GM19463 (cell line): ENCODE measurements around the gene ARAP2.

Experiments
- ATAC-seq: cut with Tn5 transposase; IDR thresholded peaks from one replicate; pipeline ENCODE4 v1.9.1; 2021; ENCODE audit warnings: mild to moderate bottlenecking, moderate library complexity; ENCODE audit not compliant: unreplicated experiment

ARAP2 gene

GRCh38 chr4:36138220-36138619, 106.1 kb downstream of the ARAP2 start:
- ATAC-seq, result no peak

GRCh38 chr4:36137336-36137735, 107.0 kb downstream of the ARAP2 start:
- ATAC-seq, result no peak

GRCh38 chr4:36133658-36134057, 110.7 kb downstream of the ARAP2 start:
- ATAC-seq, result no peak

- ATAC-seq, result no peak
Measured at GRCh38 chr4:36133086-36133485, 111.2 kb downstream of the ARAP2 start.

GRCh38 chr4:36130641-36131040, 113.7 kb downstream of the ARAP2 start:
- ATAC-seq, result no peak

GRCh38 chr4:36128689-36129088, 115.6 kb downstream of the ARAP2 start:
- no peak for ATAC-seq

GRCh38 chr4:36123906-36124305, 120.4 kb downstream of the ARAP2 start:
- no peak for ATAC-seq

GRCh38 chr4:36115312-36115711, 129.0 kb downstream of the ARAP2 start:
- no peak for ATAC-seq

GRCh38 chr4:36111172-36111571, 133.1 kb downstream of the ARAP2 start:
- ATAC-seq, result no peak

GRCh38 chr4:36099509-36099908, 144.8 kb downstream of the ARAP2 start:
- ATAC-seq, result no peak

GRCh38 chr4:36094995-36095394, 149.3 kb downstream of the ARAP2 start:
- ATAC-seq, result no peak

GRCh38 chr4:36091997-36092396, 152.3 kb downstream of the ARAP2 start:
- ATAC-seq, result no peak

- no peak for ATAC-seq
Measured at GRCh38 chr4:36088542-36088941, 155.8 kb downstream of the ARAP2 start.

GRCh38 chr4:36086261-36086786, 158.0 kb downstream of the ARAP2 start:
- no peak for ATAC-seq

- ATAC-seq, result no peak
Measured at GRCh38 chr4:36082817-36083216, 161.5 kb downstream of the ARAP2 start.

GRCh38 chr4:36081185-36081584, 163.1 kb downstream of the ARAP2 start:
- peak; percentile 98 for ATAC-seq

- ATAC-seq, result no peak
Measured at GRCh38 chr4:36079666-36080065, 164.6 kb downstream of the ARAP2 start.

GRCh38 chr4:36078319-36078718, 166.0 kb downstream of the ARAP2 start:
- no peak for ATAC-seq

GRCh38 chr4:36072529-36072928, 171.8 kb downstream of the ARAP2 start:
- ATAC-seq, result no peak

GRCh38 chr4:36067116-36067515, 177.2 kb downstream of the ARAP2 start:
- no peak for ATAC-seq

GRCh38 chr4:36065274-36065871, 178.9 kb downstream of the ARAP2 start:
- no peak for ATAC-seq

- ATAC-seq, result no peak
Measured at GRCh38 chr4:36064117-36064516, 180.2 kb downstream of the ARAP2 start.

GRCh38 chr4:36056136-36056535, 188.2 kb downstream of the ARAP2 start:
- no peak for ATAC-seq
